Esophagus squamous epithelium (tissue), 4 donors: ENCODE data around the gene RHOV.

ENCODE experiments used
- POLR2A ChIP-seq, 4 donors: fragments of 450-650 bp; IDR thresholded peaks; one replicate each; pipeline ENCODE4 v1.6.1; 2017; ENCODE audit warnings: antibody characterized with exemption in 4 of 4, mild to moderate bottlenecking in 4 of 4, moderate library complexity in 3 of 4
- TF ChIP-seq, protein P1 (sequence below), 6 experiments: fragments of 450-650 bp in 4 of 6; fragments of 200-600 bp in 2 of 6; sonication (generic) in 2 of 6; IDR thresholded peaks; one replicate each; pipeline ENCODE4 v1.5.1; 2016 to 2019; ENCODE audit warnings: antibody characterized with exemption in 6 of 6, mild to moderate bottlenecking in 4 of 6, moderate library complexity in 4 of 6

DNA sequence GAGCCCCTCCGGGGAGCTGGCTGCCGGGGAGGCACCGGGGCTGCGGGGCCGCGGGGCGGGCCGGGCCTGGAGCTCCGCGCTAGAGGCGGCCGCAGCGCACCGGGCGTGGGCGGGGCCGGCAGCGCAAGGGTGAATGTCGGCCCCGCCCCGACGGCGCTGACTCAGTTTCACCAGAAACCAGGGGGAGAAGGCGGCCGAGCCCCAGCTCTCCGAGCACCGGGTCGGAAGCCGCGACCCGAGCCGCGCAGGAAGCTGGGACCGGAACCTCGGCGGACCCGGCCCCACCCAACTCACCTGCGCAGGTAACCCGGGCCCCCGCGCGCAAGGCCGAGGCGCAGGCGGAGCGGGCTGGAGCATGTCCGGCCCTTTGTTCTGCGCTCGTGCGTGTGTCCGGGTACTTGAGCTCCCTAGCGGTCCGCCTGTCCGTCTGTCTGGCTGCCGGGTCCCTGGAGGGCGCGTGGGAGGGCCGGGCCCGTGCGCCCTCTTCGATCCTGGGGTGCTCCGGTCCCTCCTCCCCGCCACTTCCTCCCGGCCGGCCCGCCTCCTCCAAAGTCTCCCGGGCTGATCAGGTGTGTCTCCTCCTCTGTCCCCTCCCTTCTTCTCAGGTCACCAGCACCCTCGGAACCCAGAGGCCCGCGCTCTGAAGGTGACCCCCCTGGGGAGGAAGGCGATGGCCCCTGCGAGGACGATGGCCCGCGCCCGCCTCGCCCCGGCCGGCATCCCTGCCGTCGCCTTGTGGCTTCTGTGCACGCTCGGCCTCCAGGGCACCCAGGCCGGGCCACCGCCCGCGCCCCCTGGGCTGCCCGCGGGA, 29.9 kb downstream of the RHOV start, which contains the start of gene SPINT1:
- TF ChIP-seq, protein P1, sequence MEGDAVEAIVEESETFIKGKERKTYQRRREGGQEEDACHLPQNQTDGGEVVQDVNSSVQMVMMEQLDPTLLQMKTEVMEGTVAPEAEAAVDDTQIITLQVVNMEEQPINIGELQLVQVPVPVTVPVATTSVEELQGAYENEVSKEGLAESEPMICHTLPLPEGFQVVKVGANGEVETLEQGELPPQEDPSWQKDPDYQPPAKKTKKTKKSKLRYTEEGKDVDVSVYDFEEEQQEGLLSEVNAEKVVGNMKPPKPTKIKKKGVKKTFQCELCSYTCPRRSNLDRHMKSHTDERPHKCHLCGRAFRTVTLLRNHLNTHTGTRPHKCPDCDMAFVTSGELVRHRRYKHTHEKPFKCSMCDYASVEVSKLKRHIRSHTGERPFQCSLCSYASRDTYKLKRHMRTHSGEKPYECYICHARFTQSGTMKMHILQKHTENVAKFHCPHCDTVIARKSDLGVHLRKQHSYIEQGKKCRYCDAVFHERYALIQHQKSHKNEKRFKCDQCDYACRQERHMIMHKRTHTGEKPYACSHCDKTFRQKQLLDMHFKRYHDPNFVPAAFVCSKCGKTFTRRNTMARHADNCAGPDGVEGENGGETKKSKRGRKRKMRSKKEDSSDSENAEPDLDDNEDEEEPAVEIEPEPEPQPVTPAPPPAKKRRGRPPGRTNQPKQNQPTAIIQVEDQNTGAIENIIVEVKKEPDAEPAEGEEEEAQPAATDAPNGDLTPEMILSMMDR (IDR thresholded peaks at IDR 0.05), result peak in 1 of 6 experiments; percentile 9
- peak in 2 of 4 donors; percentile 41 to 69 for TF ChIP-seq POLR2A (IDR thresholded peaks at IDR 0.05)
